Testis (tissue), 3 donors: ENCODE measurements around the gene CENPU. TPM values are rescaled to one million over a fixed set of nuclear protein-coding genes. Genes with fewer than 3 reads are reported as not detected.

Experiments
- DNase-seq: peaks from one replicate; pipeline ENCODE4 v3.0.0-alpha.2; 2019
- H3K27ac ChIP-seq, 2 donors: fragments of 200-600 bp; sonication (generic); one replicate each; pipeline ENCODE4 v1.5.1; 2019
- H3K27me3 ChIP-seq: fragments of 200-600 bp; sonication (generic); one replicate; pipeline ENCODE4 v1.5.1; 2019
- H3K36me3 ChIP-seq: fragments of 200-600 bp; sonication (generic); one replicate; pipeline ENCODE4 v1.5.1; 2017; ENCODE audit warnings: low read depth; ENCODE audit errors: missing control alignments
- H3K4me1 ChIP-seq: fragments of 200-600 bp; sonication (generic); one replicate; pipeline ENCODE4 v1.5.1; 2019
- H3K4me3 ChIP-seq, 2 donors: fragments of 200-600 bp; sonication (generic); one replicate each; pipeline ENCODE4 v1.5.1; 2017 to 2019
- H3K9me3 ChIP-seq: fragments of 200-600 bp; sonication (generic); one replicate; pipeline ENCODE4 v1.5.1; 2017
- POLR2A ChIP-seq: fragments of 450-650 bp; IDR thresholded peaks from one replicate; pipeline ENCODE4 v1.6.1; 2017; ENCODE audit warnings: antibody characterized with exemption, mild to moderate bottlenecking, moderate library complexity
- WGBS, 2 donors: methylation state at CpG; one replicate each; pipeline ENCODE4 v1.1.5; 2018; 5-methylcytosine and 5-hydroxymethylcytosine counted together
- intact Hi-C: fragments of 100-400 bp; cut with DNase I; formaldehyde crosslinking; loops from one replicate; pipeline ENCODE4 v1.15.1; 2023; ENCODE audit warnings: low total_unique reads
- polyA plus RNA-seq: library from polyadenylated mRNA; stranded (reverse); fragments of 350-450 nt; fragmentation: Illumina TruSeq; extraction: RNeasy Lipid Tissue Mini Kit (QIAGEN cat#74804); gene quantifications from one replicate; pipeline ENCODE4 v1.2.3, GENCODE V29; 2014; ENCODE audit warnings: low read depth, low replicate concordance; ENCODE audit not compliant: insufficient read depth
- total RNA-seq, 2 donors: library from RNA; depleted of rRNA; stranded (reverse); fragments of >200 nt; gene quantifications; one replicate each; pipeline ENCODE4 v1.2.3, GENCODE V29; 2016
- TF ChIP-seq, protein P1 (sequence below), 3 experiments: fragments of 450-650 bp in 2 of 3; fragments of 200-600 bp in 1 of 3; sonication (generic) in 1 of 3; IDR thresholded peaks; one replicate each; pipeline ENCODE4 v1.5.1; 2016 to 2019; ENCODE audit warnings: antibody characterized with exemption in 3 of 3, mild to moderate bottlenecking in 2 of 3, moderate library complexity in 1 of 3

CENPU gene
- total and polyA plus RNA-seq, 3 donors from 2014 or later, result 57.2 to 132 (median 117) TPM

DNA sequence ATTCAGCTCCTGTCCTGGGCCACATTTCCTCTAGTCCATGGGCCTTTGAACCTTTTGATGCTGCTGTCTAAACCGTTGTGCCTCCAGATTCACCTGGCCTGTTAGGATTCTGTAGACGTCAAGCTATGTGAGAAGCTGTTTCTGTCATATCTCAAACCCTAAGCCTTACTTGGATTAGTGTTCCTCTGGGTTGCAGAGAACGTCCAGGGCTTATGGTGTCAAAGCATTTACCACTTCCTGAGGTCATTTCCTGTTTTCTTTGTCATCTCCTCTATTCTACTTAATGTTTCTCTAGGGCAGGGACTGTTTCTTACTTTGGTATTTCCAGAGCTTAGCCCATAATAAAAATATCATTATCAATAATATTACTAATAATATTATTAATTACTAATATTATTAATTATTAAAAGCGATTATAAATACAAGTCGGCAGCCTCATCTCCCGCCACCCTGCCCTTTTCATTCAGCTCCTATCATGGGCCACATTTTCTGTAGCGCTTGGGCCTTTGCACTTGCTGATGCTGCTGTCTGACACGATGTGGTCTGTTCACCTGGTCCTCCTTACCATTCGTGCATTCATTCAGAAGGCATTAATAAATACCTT is 65.3 kb downstream of the CENPU start:
- intact Hi-C loops, result no loop called here
- DNase-seq, result no peak
- H3K36me3 ChIP-seq, result no peaks in the 10 kb centered on the region
- TF ChIP-seq, protein P1, sequence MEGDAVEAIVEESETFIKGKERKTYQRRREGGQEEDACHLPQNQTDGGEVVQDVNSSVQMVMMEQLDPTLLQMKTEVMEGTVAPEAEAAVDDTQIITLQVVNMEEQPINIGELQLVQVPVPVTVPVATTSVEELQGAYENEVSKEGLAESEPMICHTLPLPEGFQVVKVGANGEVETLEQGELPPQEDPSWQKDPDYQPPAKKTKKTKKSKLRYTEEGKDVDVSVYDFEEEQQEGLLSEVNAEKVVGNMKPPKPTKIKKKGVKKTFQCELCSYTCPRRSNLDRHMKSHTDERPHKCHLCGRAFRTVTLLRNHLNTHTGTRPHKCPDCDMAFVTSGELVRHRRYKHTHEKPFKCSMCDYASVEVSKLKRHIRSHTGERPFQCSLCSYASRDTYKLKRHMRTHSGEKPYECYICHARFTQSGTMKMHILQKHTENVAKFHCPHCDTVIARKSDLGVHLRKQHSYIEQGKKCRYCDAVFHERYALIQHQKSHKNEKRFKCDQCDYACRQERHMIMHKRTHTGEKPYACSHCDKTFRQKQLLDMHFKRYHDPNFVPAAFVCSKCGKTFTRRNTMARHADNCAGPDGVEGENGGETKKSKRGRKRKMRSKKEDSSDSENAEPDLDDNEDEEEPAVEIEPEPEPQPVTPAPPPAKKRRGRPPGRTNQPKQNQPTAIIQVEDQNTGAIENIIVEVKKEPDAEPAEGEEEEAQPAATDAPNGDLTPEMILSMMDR (IDR thresholded peaks at IDR 0.05), result no peak
- TF ChIP-seq POLR2A, result no peak
- H3K9me3 ChIP-seq, result no peaks in the 10 kb centered on the region
- H3K27me3 ChIP-seq, result no peaks in the 10 kb centered on the region
- 88 to 92% methylated on average over 9 of the region's 9 CpGs for WGBS, 2 donors
- H3K4me1 ChIP-seq, result no peaks in the 10 kb centered on the region
- no peak overlapping the region for H3K4me3 ChIP-seq
- H3K27ac ChIP-seq, result no peak overlapping the region

- 92 to 93% methylated on average over 9 of the region's 9 CpGs for WGBS, 2 donors
- H3K36me3 ChIP-seq, result no peaks in the 10 kb centered on the region
- no peak for TF ChIP-seq POLR2A
- TF ChIP-seq, protein P1 (IDR thresholded peaks at IDR 0.05), result no peak
- intact Hi-C loops, result no loop called here
- no peak overlapping the region for H3K4me3 ChIP-seq
- no peaks in the 10 kb centered on the region for H3K4me1 ChIP-seq
- no peak overlapping the region for H3K27ac ChIP-seq
- no peak for DNase-seq
- H3K9me3 ChIP-seq, result no peaks in the 10 kb centered on the region
- no peaks in the 10 kb centered on the region for H3K27me3 ChIP-seq
These were observed 65.8 kb downstream of the CENPU start for GRCh38 chr4:184668096-184668495.

GRCh38 chr4:184666670-184667069 is 67.2 kb downstream of the CENPU start:
- no peak for DNase-seq
- Histone ChIP-seq H3K4me1 (no peaks in the 10 kb centered on the region), H3K4me3 (no peak overlapping the region), H3K27ac (no peak overlapping the region), H3K36me3 (no peaks in the 10 kb centered on the region), H3K27me3 (no peaks in the 10 kb centered on the region), H3K9me3 (no peaks in the 10 kb centered on the region)
- intact Hi-C loops, result no loop called here
- TF ChIP-seq, protein P1 (IDR thresholded peaks at IDR 0.05), result no peak
- no peak for TF ChIP-seq POLR2A
- 86 to 89% methylated on average over 6 of the region's 6 CpGs for WGBS, 2 donors

GRCh38 chr4:184664445-184665210 is 69.3 kb downstream of the CENPU start:
- no peak for DNase-seq
- intact Hi-C loops, result no loop called here
- no peaks in the 10 kb centered on the region for H3K4me1 ChIP-seq
- no peaks in the 10 kb centered on the region for H3K27me3 ChIP-seq
- no peak for TF ChIP-seq POLR2A
- TF ChIP-seq, protein P1 (IDR thresholded peaks at IDR 0.05), result no peak
- no peak overlapping the region for H3K27ac ChIP-seq
- no peaks in the 10 kb centered on the region for H3K36me3 ChIP-seq
- 69% methylated on average over 6 of the region's 6 CpGs for WGBS, 2 donors
- no peaks in the 10 kb centered on the region for H3K9me3 ChIP-seq
- H3K4me3 ChIP-seq, result no peak overlapping the region
